Measurements from ENCODE around the gene CFDP1.

DNA sequence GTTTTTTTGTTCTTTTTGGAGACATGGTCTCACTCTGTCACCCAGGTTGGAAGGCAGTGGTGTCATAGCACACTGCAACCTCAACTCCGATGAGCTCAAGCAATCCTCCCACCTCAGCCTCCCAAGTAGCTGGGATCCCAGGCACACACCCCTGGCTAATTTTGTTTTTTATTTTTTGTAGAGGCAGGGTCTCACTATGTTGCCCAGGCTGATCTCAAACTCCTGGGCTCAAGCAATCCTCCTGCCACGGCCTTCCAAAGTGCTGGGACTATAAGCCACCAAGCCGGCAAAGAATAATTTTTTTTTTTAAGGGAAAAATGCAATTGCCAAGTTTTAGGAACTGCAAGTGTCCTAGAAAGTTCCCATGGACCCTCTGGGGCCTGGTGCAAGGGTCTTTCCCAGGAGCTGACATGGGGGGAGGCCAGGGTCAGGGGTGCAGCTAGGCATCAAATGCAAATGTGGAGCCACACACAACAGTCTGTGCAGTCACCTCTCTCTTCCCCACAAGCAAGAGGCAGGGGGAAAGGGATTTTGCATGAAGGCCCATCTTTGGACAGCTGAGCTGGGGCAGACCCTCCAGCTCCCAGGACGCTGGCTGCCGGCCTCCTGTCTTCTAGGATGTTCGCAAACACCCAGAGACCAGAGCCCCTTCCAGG is 161.7 kb downstream of the CFDP1 start:
- TF ChIP-seq POLR2A (IDR thresholded peaks at IDR 0.05) (no peak), EP300 (IDR thresholded peaks at IDR 0.05) (no peak)
- TF ChIP-seq, protein P1, sequence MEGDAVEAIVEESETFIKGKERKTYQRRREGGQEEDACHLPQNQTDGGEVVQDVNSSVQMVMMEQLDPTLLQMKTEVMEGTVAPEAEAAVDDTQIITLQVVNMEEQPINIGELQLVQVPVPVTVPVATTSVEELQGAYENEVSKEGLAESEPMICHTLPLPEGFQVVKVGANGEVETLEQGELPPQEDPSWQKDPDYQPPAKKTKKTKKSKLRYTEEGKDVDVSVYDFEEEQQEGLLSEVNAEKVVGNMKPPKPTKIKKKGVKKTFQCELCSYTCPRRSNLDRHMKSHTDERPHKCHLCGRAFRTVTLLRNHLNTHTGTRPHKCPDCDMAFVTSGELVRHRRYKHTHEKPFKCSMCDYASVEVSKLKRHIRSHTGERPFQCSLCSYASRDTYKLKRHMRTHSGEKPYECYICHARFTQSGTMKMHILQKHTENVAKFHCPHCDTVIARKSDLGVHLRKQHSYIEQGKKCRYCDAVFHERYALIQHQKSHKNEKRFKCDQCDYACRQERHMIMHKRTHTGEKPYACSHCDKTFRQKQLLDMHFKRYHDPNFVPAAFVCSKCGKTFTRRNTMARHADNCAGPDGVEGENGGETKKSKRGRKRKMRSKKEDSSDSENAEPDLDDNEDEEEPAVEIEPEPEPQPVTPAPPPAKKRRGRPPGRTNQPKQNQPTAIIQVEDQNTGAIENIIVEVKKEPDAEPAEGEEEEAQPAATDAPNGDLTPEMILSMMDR (IDR thresholded peaks at IDR 0.05) = no peak
